GM12873 (cell line): ENCODE measurements around the gene SDS.

Experiments used
- CTCF ChIP-seq: IDR thresholded peaks from 2 replicates; pipeline ENCODE4 v1.5.1; 2012; ENCODE audit warnings: low read depth, mild to moderate bottlenecking, moderate library complexity, low read length, control low read depth; ENCODE audit not compliant: insufficient read depth; ENCODE audit errors: missing control alignments

SDS gene

GRCh38 chr12:113436993-113437728, 33.5 kb upstream of the SDS start:
- TF ChIP-seq CTCF = no peak

- TF ChIP-seq CTCF = no peak
Measured at GRCh38 chr12:113436586-113436985, 32.9 kb upstream of the SDS start.

GRCh38 chr12:113435367-113435766, 31.7 kb upstream of the SDS start:
- no peak for TF ChIP-seq CTCF

- no peak for TF ChIP-seq CTCF
Measured at GRCh38 chr12:113432986-113433385, 29.3 kb upstream of the SDS start.

- TF ChIP-seq CTCF = no peak
Measured at GRCh38 chr12:113428482-113428881, 24.8 kb upstream of the SDS start.

- TF ChIP-seq CTCF = no peak
Measured at GRCh38 chr12:113427882-113428281, 24.2 kb upstream of the SDS start.

GRCh38 chr12:113425960-113426453, 22.3 kb upstream of the SDS start:
- TF ChIP-seq CTCF = peak; percentile 8
